Lower lobe of right lung (tissue), 2 donors: ENCODE results near the gene CLCN7. TPM values are rescaled to one million over a fixed set of nuclear protein-coding genes. Genes with fewer than 3 reads are reported as not detected.
A peak's percentile ranks its signal among the peaks of the same experiment; 100 is the strongest.

ENCODE experiments used
- ATAC-seq, 2 donors: fragments of 200-7000 bp; cut with Tn5 transposase; one replicate each; pipeline ENCODE4 v1.9.1; 2020 to 2022; ENCODE audit warnings: mild to moderate bottlenecking in 2 of 2, moderate library complexity in 2 of 2
- DNase-seq: peaks from one replicate; pipeline ENCODE4 v3.0.0-alpha.2; 2020
- H3K27ac ChIP-seq: fragments of 200-600 bp; one replicate; pipeline ENCODE4 v1.8.0; 2022
- H3K27me3 ChIP-seq: fragments of 200-600 bp; one replicate; pipeline ENCODE4 v1.8.0; 2022; ENCODE audit warnings: low read depth
- H3K36me3 ChIP-seq: fragments of 200-600 bp; one replicate; pipeline ENCODE4 v1.8.0; 2022; ENCODE audit warnings: mild to moderate bottlenecking
- H3K4me1 ChIP-seq: fragments of 200-600 bp; one replicate; pipeline ENCODE4 v1.8.0; 2022
- H3K4me3 ChIP-seq: fragments of 200-600 bp; one replicate; pipeline ENCODE4 v1.8.0; 2022; ENCODE audit warnings: mild to moderate bottlenecking
- H3K9me3 ChIP-seq: fragments of 200-600 bp; one replicate; pipeline ENCODE4 v1.8.0; 2022
- CTCF ChIP-seq: fragments of 200-600 bp; IDR thresholded peaks from one replicate; pipeline ENCODE4 v1.8.0; 2022; ENCODE audit warnings: antibody characterized with exemption, mild to moderate bottlenecking
- intact Hi-C: fragments of 100-400 bp; cut with DNase I; formaldehyde crosslinking; loops from one replicate; pipeline ENCODE4 v1.11.0; 2022
- total RNA-seq: library from RNA; stranded (reverse); fragmentation: NEBNext Ultra II Directional; extraction: Animal tissue kit (Norgen Biotek cat#: 25700); gene quantifications from one replicate; pipeline ENCODE4 v1.2.1, GENCODE V29; 2021
- donor health status: DM: no; HTN: yes; CAD: no; lungs with severe emphysema.

Gene CLCN7
- total RNA-seq, 1 donor from 2014 or later, result 146 TPM

GRCh38 chr16:1434644-1435592 lies 39.9 kb downstream of the CLCN7 start:
- peaks cover 9% of the 10 kb centered on the region for H3K27me3 ChIP-seq
- no peaks in the 10 kb centered on the region for H3K9me3 ChIP-seq
- intact Hi-C loops, result no loop called here
- ATAC-seq (no peak), DNase-seq (no peak)
- no peaks in the 10 kb centered on the region for H3K36me3 ChIP-seq
- no peak for TF ChIP-seq CTCF
- no peaks in the 10 kb centered on the region for H3K4me1 ChIP-seq
- no peak overlapping the region for H3K4me3 ChIP-seq
- no peak overlapping the region for H3K27ac ChIP-seq

GRCh38 chr16:1433756-1434155 lies 41.1 kb downstream of the CLCN7 start:
- Histone ChIP-seq H3K9me3 (no peaks in the 10 kb centered on the region), H3K36me3 (no peaks in the 10 kb centered on the region), H3K27me3 (peaks cover 13% of the 10 kb centered on the region), H3K27ac (no peak overlapping the region), H3K4me1 (no peaks in the 10 kb centered on the region), H3K4me3 (no peak overlapping the region)
- ATAC-seq (no peak), DNase-seq (no peak)
- intact Hi-C loops, result no loop called here
- no peak for TF ChIP-seq CTCF

- H3K27ac ChIP-seq, result no peak overlapping the region
- no peaks in the 10 kb centered on the region for H3K4me1 ChIP-seq
- TF ChIP-seq CTCF, result no peak
- H3K4me3 ChIP-seq, result peak overlapping the region; percentile 30
- ATAC-seq, result no peak
- H3K9me3 ChIP-seq, result no peaks in the 10 kb centered on the region
- intact Hi-C loops, result no loop called here
- peaks cover 17% of the 10 kb centered on the region for H3K27me3 ChIP-seq
- H3K36me3 ChIP-seq, result no peaks in the 10 kb centered on the region
- no peak for DNase-seq
These were observed 41.6 kb downstream of the CLCN7 start for GRCh38 chr16:1433263-1433560.

GRCh38 chr16:1432388-1433262 lies 42.2 kb downstream of the CLCN7 start:
- DNase-seq (no peak), ATAC-seq (peak in 1 of 2 donors; percentile 6)
- Histone ChIP-seq H3K9me3 (no peaks in the 10 kb centered on the region), H3K27me3 (peaks cover 17% of the 10 kb centered on the region), H3K4me1 (no peaks in the 10 kb centered on the region), H3K36me3 (no peaks in the 10 kb centered on the region), H3K4me3 (peak overlapping the region; percentile 30), H3K27ac (no peak overlapping the region)
- intact Hi-C loops, result no loop called here
- TF ChIP-seq CTCF, result no peak

GRCh38 chr16:1431497-1432270 lies 43.1 kb downstream of the CLCN7 start:
- Histone ChIP-seq H3K4me3 (no peak overlapping the region), H3K27me3 (peaks cover 17% of the 10 kb centered on the region), H3K27ac (no peak overlapping the region), H3K36me3 (no peaks in the 10 kb centered on the region), H3K4me1 (no peaks in the 10 kb centered on the region), H3K9me3 (no peaks in the 10 kb centered on the region)
- intact Hi-C loops, result no loop called here
- TF ChIP-seq CTCF, result no peak
- no peak for ATAC-seq
- DNase-seq, result no peak
